GM12892 (cell line): ENCODE measurements around the gene ZC3H11A.
"Not testable (repeated sequence)": the region's sequence is repeated elsewhere in the genome, so short reads cannot be mapped to it uniquely, and the experiment has no call there.

Experiments
- DNase-seq: peaks from one replicate; pipeline ENCODE4 v3.0.0; 2011; ENCODE audit not compliant: insufficient read length
- FAIRE-seq: peaks from 2 replicates; lab custom pipeline; 2011; peaks lifted over from hg19 to GRCh38; lab: Jason Lieb, UNC
- POLR2A ChIP-seq: IDR thresholded peaks from 2 replicates; pipeline ENCODE4 v1.6.1; 2011; ENCODE audit warnings: low read depth, low read length, control low read depth
- POLR2AphosphoS5 ChIP-seq: IDR thresholded peaks from 2 replicates; pipeline ENCODE4 v1.6.1; 2011; ENCODE audit warnings: low read depth, low read length, control low read depth
- TAF1 ChIP-seq: IDR thresholded peaks from 2 replicates; pipeline ENCODE4 v1.6.1; 2011; ENCODE audit warnings: low read depth, mild to moderate bottlenecking, control low read depth, low read length, borderline replicate concordance

Gene ZC3H11A

GRCh38 chr1:203818399-203818798 lies 23.0 kb downstream of the ZC3H11A start:
- TF ChIP-seq POLR2A (no peak), TAF1 (no peak), POLR2AphosphoS5 (no peak)
- FAIRE-seq, result no peak
- no peak for DNase-seq

GRCh38 chr1:203823306-203823705 lies 27.9 kb downstream of the ZC3H11A start:
- FAIRE-seq (no peak), DNase-seq (no peak)
- TF ChIP-seq TAF1 (no peak), POLR2A (no peak), POLR2AphosphoS5 (no peak)

GRCh38 chr1:203826175-203826574 lies 30.8 kb downstream of the ZC3H11A start:
- FAIRE-seq (no peak), DNase-seq (no peak)
- TF ChIP-seq TAF1, result no peak
- no peak for TF ChIP-seq POLR2A
- TF ChIP-seq POLR2AphosphoS5, result no peak

GRCh38 chr1:203828002-203828401 lies 32.6 kb downstream of the ZC3H11A start:
- TF ChIP-seq POLR2AphosphoS5, result no peak
- TF ChIP-seq TAF1, result no peak
- no peak for TF ChIP-seq POLR2A
- no peak for DNase-seq
- FAIRE-seq, result no peak

- FAIRE-seq (no peak), DNase-seq (no peak)
- TF ChIP-seq TAF1, result no peak
- no peak for TF ChIP-seq POLR2AphosphoS5
These were observed 33.1 kb downstream of the ZC3H11A start for GRCh38 chr1:203828503-203828902.

- not testable (repeated sequence) for DNase-seq, FAIRE-seq
These were observed 33.8 kb downstream of the ZC3H11A start for GRCh38 chr1:203829247-203829646.

- no peak for TF ChIP-seq POLR2A
- TF ChIP-seq POLR2AphosphoS5, result no peak
- no peak for TF ChIP-seq TAF1
- DNase-seq, result no peak
- no peak for FAIRE-seq
These were observed 40.1 kb downstream of the ZC3H11A start for GRCh38 chr1:203835476-203835875.

GRCh38 chr1:203839081-203839480 lies 43.7 kb downstream of the ZC3H11A start:
- FAIRE-seq, result no peak
- no peak for DNase-seq
- TF ChIP-seq TAF1 (no peak), POLR2A (no peak), POLR2AphosphoS5 (no peak)

- TF ChIP-seq POLR2AphosphoS5, result no peak
- DNase-seq, result no peak
- FAIRE-seq, result no peak
These were observed 44.9 kb downstream of the ZC3H11A start for GRCh38 chr1:203840208-203840808.

GRCh38 chr1:203842559-203842876 lies 47.1 kb downstream of the ZC3H11A start:
- no peak for DNase-seq
- no peak for FAIRE-seq
- TF ChIP-seq TAF1 (no peak), POLR2AphosphoS5 (no peak), POLR2A (no peak)

- no peak for DNase-seq
- TF ChIP-seq POLR2A (no peak), TAF1 (no peak), POLR2AphosphoS5 (no peak)
- no peak for FAIRE-seq
These were observed 48.0 kb downstream of the ZC3H11A start for GRCh38 chr1:203843435-203843834.
